Parathyroid adenoma (tissue), 2 donors: ENCODE measurements around the gene TEX264.

ENCODE experiments used
- H2AFZ ChIP-seq: fragments of 300-600 bp; sonication (generic); one replicate; pipeline ENCODE4 v1.7.0; 2017; ENCODE audit warnings: antibody characterized with exemption, mild to moderate bottlenecking
- H3K27ac ChIP-seq: fragments of 300-600 bp; sonication (generic); one replicate; pipeline ENCODE4 v1.7.0; 2017
- H3K27me3 ChIP-seq: fragments of 300-600 bp; sonication (generic); one replicate; pipeline ENCODE4 v1.7.0; 2017; ENCODE audit warnings: low read length; ENCODE audit not compliant: control insufficient read depth, insufficient read depth
- H3K36me3 ChIP-seq: fragments of 300-600 bp; sonication (generic); one replicate; pipeline ENCODE4 v1.7.0; 2017; ENCODE audit warnings: low read length; ENCODE audit not compliant: control insufficient read depth, insufficient read depth
- H3K4me1 ChIP-seq: fragments of 300-600 bp; sonication (generic); one replicate; pipeline ENCODE4 v1.7.0; 2017; ENCODE audit warnings: control low read depth
- H3K4me2 ChIP-seq: fragments of 300-600 bp; sonication (generic); one replicate; pipeline ENCODE4 v1.7.0; 2017; ENCODE audit warnings: low read length
- H3K4me3 ChIP-seq: fragments of 300-600 bp; sonication (generic); one replicate; pipeline ENCODE4 v1.7.0; 2017; ENCODE audit warnings: low read depth, low read length
- H3K79me2 ChIP-seq: fragments of 300-600 bp; sonication (generic); one replicate; pipeline ENCODE4 v1.7.0; 2017; ENCODE audit warnings: control low read depth
- H3K9ac ChIP-seq: fragments of 300-600 bp; sonication (generic); one replicate; pipeline ENCODE4 v1.7.0; 2017; ENCODE audit warnings: mild to moderate bottlenecking
- H3K9me3 ChIP-seq: fragments of 300-600 bp; sonication (generic); one replicate; pipeline ENCODE4 v1.7.0; 2017; ENCODE audit warnings: low read length; ENCODE audit not compliant: control insufficient read depth
- CTCF ChIP-seq: fragments of 300-600 bp; sonication (generic); IDR thresholded peaks from one replicate; pipeline ENCODE4 v1.7.0; 2017; ENCODE audit warnings: antibody characterized with exemption, mild to moderate bottlenecking
- donor health status: primary hyperparathyroidism.

Gene TEX264

GRCh38 chr3:51716805-51717204, 45.8 kb downstream of the TEX264 start:
- H3K9ac ChIP-seq = no peak overlapping the region
- H3K4me3 ChIP-seq = no peak overlapping the region
- H3K9me3 ChIP-seq = no peaks in the 10 kb centered on the region
- H3K36me3 ChIP-seq = no peaks in the 10 kb centered on the region
- H3K4me1 ChIP-seq = no peaks in the 10 kb centered on the region
- TF ChIP-seq CTCF = no peak
- H3K4me2 ChIP-seq = no peak overlapping the region
- H3K27me3 ChIP-seq = no peaks in the 10 kb centered on the region
- H2AFZ ChIP-seq = no peak overlapping the region
- no peak overlapping the region for H3K27ac ChIP-seq
- no peaks in the 10 kb centered on the region for H3K79me2 ChIP-seq

GRCh38 chr3:51717446-51717845, 46.4 kb downstream of the TEX264 start:
- no peaks in the 10 kb centered on the region for H3K36me3 ChIP-seq
- H3K4me2 ChIP-seq = no peak overlapping the region
- TF ChIP-seq CTCF = no peak
- no peaks in the 10 kb centered on the region for H3K27me3 ChIP-seq
- no peaks in the 10 kb centered on the region for H3K9me3 ChIP-seq
- no peaks in the 10 kb centered on the region for H3K4me1 ChIP-seq
- H3K9ac ChIP-seq = no peak overlapping the region
- H3K27ac ChIP-seq = no peak overlapping the region
- H2AFZ ChIP-seq = no peak overlapping the region
- H3K79me2 ChIP-seq = no peaks in the 10 kb centered on the region
- H3K4me3 ChIP-seq = no peak overlapping the region

GRCh38 chr3:51717947-51718346, 46.9 kb downstream of the TEX264 start:
- Histone ChIP-seq H3K4me3 (no peak overlapping the region), H3K27me3 (no peaks in the 10 kb centered on the region), H3K4me1 (no peaks in the 10 kb centered on the region), H3K36me3 (no peaks in the 10 kb centered on the region), H3K79me2 (no peaks in the 10 kb centered on the region), H3K9ac (no peak overlapping the region), H3K27ac (no peak overlapping the region), H3K4me2 (no peak overlapping the region), H2AFZ (no peak overlapping the region), H3K9me3 (no peaks in the 10 kb centered on the region)
- no peak for TF ChIP-seq CTCF

- H3K4me2 ChIP-seq = no peak overlapping the region
- no peaks in the 10 kb centered on the region for H3K79me2 ChIP-seq
- H3K27ac ChIP-seq = no peak overlapping the region
- H3K4me1 ChIP-seq = no peaks in the 10 kb centered on the region
- no peaks in the 10 kb centered on the region for H3K9me3 ChIP-seq
- peak; percentile 23 for TF ChIP-seq CTCF
- no peak overlapping the region for H3K4me3 ChIP-seq
- no peaks in the 10 kb centered on the region for H3K36me3 ChIP-seq
- no peaks in the 10 kb centered on the region for H3K27me3 ChIP-seq
- H3K9ac ChIP-seq = no peak overlapping the region
- peak overlapping the region; percentile 33 for H2AFZ ChIP-seq
These were observed 47.7 kb downstream of the TEX264 start for GRCh38 chr3:51718547-51719409.
